A549 (cell line): ENCODE measurements around the gene CA10.

Source experiments
- CHD2 ChIP-seq: fragments of 150-350 bp; IDR thresholded peaks from 2 replicates; pipeline ENCODE4 v1.6.1; 2014; ENCODE audit warnings: low read length; ENCODE audit not compliant: partially characterized antibody
- CTCF ChIP-seq: fragments of >200 bp; sonication (Bioruptor Twin); formaldehyde crosslinking; IDR thresholded peaks from 3 replicates; pipeline ENCODE4 v1.5.1; 2016
- EP300 ChIP-seq, 2 experiments: fragments of >200 bp; sonication (Bioruptor Twin); formaldehyde crosslinking; IDR thresholded peaks; 2 replicates in 1 of 2; 3 replicates in 1 of 2; pipeline ENCODE4 v1.6.1; 2016 to 2017
- JUN ChIP-seq, 2 experiments: fragments of >200 bp; sonication (Bioruptor Twin); formaldehyde crosslinking; IDR thresholded peaks; 2 replicates in 1 of 2; 3 replicates in 1 of 2; pipeline ENCODE4 v1.6.1; 2016 to 2017
- POLR2A ChIP-seq: IDR thresholded peaks from 2 replicates; pipeline ENCODE4 v1.6.1; 2012; ENCODE audit warnings: mild to moderate bottlenecking, low read length
- RCOR1 ChIP-seq: fragments of 150-350 bp; IDR thresholded peaks from 2 replicates; pipeline ENCODE4 v1.6.1; 2014; ENCODE audit warnings: antibody characterized with exemption, low read length, low read depth
- RFX5 ChIP-seq: fragments of 450-650 bp; IDR thresholded peaks from 2 replicates; pipeline ENCODE4 v1.7.1; 2014; ENCODE audit warnings: antibody characterized with exemption, mild to moderate bottlenecking, moderate library complexity
- TF ChIP-seq, protein P1 (sequence below): IDR thresholded peaks from 2 replicates; pipeline ENCODE4 v1.6.1; 2012
- TF ChIP-seq, protein P2 (sequence below): fragments of 200-600 bp; sonication (generic); IDR thresholded peaks from 2 replicates; pipeline ENCODE4 v1.6.1; 2016; ENCODE audit warnings: antibody characterized with exemption, mild to moderate bottlenecking, moderate library complexity

DNA sequence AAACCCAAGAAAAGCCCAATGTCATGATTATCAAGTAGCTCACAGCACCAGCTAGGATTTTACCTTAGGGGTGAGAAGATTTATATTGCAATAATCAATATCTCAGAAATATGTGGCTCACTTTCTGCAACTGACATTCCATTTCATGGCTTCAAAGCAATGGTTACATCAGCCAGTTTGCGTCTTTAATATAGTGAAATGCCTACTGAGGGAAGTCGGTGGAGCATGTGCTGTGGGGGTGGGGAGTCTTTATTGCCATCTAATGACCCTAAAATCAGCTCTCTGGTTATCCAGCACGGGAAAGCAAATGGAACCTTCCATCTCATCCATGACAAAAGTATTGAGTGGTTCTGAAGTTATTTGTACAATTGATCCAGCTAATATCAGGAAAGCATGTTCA lies 395.5 kb downstream of the CA10 start:
- no peak for TF ChIP-seq RFX5
- TF ChIP-seq, protein P1, sequence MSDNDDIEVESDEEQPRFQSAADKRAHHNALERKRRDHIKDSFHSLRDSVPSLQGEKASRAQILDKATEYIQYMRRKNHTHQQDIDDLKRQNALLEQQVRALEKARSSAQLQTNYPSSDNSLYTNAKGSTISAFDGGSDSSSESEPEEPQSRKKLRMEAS = no peak
- no peak for TF ChIP-seq CTCF
- TF ChIP-seq JUN (IDR thresholded peaks at IDR 0.05) = no peak
- no peak for TF ChIP-seq RCOR1
- TF ChIP-seq CHD2 = no peak
- TF ChIP-seq POLR2A = no peak
- TF ChIP-seq EP300 (IDR thresholded peaks at IDR 0.05) = no peak
- TF ChIP-seq, protein P2, sequence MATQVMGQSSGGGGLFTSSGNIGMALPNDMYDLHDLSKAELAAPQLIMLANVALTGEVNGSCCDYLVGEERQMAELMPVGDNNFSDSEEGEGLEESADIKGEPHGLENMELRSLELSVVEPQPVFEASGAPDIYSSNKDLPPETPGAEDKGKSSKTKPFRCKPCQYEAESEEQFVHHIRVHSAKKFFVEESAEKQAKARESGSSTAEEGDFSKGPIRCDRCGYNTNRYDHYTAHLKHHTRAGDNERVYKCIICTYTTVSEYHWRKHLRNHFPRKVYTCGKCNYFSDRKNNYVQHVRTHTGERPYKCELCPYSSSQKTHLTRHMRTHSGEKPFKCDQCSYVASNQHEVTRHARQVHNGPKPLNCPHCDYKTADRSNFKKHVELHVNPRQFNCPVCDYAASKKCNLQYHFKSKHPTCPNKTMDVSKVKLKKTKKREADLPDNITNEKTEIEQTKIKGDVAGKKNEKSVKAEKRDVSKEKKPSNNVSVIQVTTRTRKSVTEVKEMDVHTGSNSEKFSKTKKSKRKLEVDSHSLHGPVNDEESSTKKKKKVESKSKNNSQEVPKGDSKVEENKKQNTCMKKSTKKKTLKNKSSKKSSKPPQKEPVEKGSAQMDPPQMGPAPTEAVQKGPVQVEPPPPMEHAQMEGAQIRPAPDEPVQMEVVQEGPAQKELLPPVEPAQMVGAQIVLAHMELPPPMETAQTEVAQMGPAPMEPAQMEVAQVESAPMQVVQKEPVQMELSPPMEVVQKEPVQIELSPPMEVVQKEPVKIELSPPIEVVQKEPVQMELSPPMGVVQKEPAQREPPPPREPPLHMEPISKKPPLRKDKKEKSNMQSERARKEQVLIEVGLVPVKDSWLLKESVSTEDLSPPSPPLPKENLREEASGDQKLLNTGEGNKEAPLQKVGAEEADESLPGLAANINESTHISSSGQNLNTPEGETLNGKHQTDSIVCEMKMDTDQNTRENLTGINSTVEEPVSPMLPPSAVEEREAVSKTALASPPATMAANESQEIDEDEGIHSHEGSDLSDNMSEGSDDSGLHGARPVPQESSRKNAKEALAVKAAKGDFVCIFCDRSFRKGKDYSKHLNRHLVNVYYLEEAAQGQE = no peak
